Epidermal melanocyte (primary cell): Measurements from ENCODE around the gene AEN.
"Not testable (repeated sequence)": the region's sequence is repeated elsewhere in the genome, so short reads cannot be mapped to it uniquely, and the experiment has no call there.

Experiments
- DNase-seq: peaks from one replicate; pipeline ENCODE4 v3.0.0; 2011; ENCODE audit warnings: low spot score; ENCODE audit not compliant: insufficient read length

The AEN gene

GRCh38 chr15:88630798-88631463 is 9.8 kb downstream of the AEN start:
- no peak for DNase-seq

DNA sequence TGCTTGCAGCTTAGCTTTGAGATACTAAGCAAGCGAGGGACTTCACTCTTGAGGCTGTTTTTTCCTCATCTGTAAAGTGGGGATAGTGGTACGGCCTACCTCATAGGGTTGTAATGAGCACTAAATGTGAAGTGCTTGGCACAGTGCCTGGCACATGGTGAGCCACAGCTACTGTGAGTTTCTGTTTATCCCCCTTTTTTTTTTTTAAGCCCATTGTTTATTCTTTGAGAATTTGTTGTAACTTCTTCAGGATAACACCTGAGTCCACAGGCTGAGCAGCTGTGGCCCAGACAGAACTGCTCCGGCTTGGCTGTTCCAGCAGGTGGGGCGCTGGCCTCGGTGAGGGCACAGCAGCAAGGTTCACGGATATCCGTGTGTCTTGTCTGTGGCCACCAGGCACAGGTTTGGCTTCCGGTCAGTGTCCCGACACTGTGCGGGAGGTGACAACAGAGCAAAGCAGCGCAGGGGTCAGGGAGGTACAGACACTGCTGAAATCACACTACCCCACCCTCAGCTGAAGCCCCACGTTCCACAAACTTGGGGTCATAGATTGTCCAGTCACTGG is 10.4 kb downstream of the AEN start:
- no peak for DNase-seq

GRCh38 chr15:88632797-88633196 is 11.7 kb downstream of the AEN start:
- DNase-seq: not testable (repeated sequence)

GRCh38 chr15:88634449-88634848 is 13.3 kb downstream of the AEN start:
- DNase-seq: no peak

- DNase-seq: no peak
Observed at GRCh38 chr15:88635318-88635717, 14.2 kb downstream of the AEN start.

DNA sequence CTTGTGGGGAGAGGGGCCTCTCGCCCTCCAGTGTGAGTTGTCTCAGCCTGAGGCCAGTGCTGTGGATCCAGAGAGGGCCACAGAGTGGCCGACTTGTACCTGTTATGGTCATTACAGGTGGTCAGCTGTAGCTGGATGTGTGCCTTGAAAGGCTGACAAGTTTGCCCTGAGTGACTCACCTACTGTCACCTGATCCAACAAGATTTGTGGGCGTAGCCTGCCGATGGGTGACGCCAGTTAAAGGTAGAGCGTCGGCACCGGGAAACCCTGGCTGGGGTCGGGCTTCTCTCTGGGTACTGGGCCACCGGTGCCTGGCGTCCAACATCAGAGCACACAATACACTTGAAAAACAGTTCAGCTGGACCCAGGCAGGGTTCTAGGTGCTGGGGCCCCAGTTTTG is 14.9 kb downstream of the AEN start:
- DNase-seq: no peak

GRCh38 chr15:88636654-88637053 is 15.5 kb downstream of the AEN start:
- no peak for DNase-seq

DNA sequence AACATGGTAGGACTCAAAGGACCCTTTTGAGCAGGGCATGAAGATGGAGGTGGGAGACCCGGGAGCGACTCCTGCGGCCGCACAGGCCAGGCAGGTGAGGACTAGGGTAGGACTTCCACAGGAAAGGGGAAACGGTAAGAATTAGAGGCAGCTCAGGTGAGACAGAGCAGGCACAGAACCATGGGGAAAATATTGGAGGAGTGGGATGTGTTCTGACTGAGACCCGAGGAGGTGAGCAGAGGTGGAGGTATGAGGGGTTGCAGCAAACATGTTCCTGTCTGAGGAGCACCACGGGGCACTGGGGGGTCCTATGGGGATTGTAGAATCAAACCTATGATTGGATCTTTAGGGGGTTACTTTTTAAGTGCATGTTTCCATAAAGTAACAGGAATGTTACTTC is 16.3 kb downstream of the AEN start:
- DNase-seq: no peak

DNA sequence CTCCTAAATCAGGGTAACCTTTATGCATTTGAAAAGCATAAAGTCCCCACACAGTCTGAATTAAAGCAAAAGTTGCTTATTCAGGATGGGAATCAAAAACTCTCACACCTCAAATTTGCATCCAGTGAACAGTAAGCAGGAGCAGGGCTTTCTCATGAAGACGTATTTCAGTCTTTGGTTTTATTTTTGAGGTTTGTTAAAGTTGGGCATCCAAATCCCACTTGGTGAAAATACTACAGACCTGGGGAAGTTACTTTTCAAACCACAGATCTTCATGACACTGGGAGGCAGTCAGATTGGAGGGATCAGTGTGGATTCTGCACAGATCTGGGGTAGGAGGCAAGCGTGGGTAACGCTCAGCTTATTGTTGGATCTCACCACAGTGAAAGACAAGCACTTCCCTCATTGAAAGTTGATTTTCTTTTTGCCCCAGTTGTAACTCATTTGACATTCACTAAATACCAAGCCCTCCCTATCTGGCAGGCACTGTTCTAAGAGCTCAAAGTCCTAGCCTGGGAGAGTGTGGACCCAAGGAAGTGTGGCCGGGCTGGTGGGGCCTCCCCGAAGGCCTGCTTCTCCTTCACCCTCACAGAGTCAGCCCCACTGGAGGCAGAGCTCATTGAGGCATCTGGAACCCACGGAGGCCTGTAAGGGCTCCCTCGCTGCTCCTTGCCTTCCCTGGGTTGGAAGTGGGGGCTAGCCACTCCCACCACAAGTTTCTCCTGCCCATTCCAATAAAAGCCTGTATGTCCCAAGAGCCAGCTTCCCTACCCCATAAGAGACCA is 16.9 kb downstream of the AEN start:
- no peak for DNase-seq

GRCh38 chr15:88638626-88639372 is 17.7 kb downstream of the AEN start, which contains the start of gene ISG20:
ISG20 (plus strand) TSS chr15:88639016; CDS start chr15:88639367, 351 bp downstream.
- DNase-seq: peak; percentile 90

DNA sequence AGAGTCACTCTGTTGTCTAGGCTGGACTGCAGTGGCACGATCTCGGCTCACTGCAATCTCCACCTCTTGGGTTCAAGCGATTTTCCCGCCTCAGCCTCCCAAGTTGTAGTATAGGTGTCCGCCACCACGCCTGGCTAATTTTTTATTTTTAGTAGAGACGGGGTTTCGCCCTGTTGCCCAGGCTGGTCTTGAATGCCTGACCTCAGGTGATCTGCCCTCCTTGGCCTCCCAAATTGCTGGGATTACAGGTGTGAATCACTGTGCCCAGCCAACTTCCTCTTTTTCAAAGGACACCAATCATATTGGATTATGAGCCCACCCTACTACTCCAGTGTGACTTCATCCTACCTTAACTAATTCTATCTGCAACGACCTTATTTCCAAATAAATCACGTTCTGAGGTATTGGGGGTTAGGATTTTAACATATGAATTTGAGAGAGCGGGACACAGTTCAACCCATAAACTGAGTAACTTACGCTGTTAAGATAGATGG is 20.9 kb downstream of the AEN start:
- DNase-seq: no peak

DNA sequence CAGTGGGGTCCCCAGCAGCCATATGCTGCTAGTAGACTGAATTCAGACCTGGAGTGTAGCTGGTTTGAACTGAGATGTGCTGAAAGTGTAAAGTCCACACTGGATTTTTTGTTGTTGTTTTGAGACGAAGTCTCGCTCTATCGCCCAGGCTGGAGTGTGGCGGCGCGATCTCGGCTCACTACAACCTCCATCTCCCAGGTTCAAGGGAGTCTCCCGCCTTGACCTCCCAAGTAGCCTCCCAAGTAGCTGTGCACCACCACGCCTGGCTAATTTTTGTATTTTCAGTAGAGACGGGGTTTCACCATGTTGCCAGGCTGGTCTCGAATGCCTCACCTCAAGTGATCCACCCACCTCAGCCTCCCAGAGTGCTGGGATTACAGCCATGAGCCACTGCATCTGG is 21.4 kb downstream of the AEN start:
- DNase-seq: not testable (repeated sequence)

- DNase-seq: no peak
Observed at GRCh38 chr15:88644741-88645140, 23.6 kb downstream of the AEN start.

- no peak for DNase-seq
Observed at GRCh38 chr15:88645171-88646087, 24.3 kb downstream of the AEN start.

- no peak for DNase-seq
Observed at GRCh38 chr15:88646088-88646405, 24.9 kb downstream of the AEN start.

- DNase-seq: no peak
Observed at GRCh38 chr15:88646951-88647350, 25.8 kb downstream of the AEN start.

- no peak for DNase-seq
Observed at GRCh38 chr15:88647351-88648105, 26.4 kb downstream of the AEN start.

DNA sequence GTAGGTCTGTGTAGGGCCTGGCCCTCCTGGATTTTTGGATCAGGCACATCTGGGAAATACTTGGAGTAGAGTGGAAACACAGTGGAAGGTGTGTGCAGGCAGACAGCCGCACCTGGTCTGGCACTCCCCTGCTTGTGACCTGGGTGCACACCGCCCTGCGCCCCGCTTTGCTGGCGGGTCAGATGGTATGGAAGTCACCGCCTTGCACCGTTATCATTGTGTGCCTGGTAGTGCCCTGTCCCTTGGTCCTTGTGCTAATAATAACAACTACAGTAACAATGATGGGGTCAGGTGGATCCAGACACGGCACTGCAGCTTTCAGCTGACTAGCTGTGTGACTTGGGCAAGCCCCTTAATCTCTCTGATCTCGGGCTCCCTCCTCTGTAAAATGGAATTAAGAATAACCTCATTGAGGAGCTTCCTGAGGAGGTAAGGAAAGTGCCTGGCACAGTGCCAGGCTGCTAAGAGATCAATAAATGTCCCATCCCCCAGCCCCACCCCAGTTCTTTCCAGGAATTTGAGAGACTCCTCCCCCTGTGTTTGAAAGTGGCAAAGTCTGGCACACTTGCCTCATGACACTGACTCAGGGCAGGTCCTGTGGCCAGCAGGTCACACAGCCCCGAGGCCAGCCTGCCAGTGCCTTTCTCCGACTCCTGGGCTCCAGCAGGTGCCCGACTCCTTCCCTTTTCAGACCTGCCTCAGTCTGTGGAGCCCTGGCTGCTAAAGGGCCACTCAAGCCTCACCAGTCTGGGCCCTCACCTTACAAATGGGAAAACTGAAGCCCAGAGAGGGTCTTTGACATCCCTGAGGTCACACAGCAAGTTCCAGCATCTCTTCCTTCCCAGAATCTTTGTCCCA is 27.4 kb downstream of the AEN start:
- no peak for DNase-seq

- DNase-seq: peak; percentile 92
Observed at GRCh38 chr15:88649286-88649733, 28.2 kb downstream of the AEN start.
